ENCODE measurements around the gene CARMIL1.

The CARMIL1 gene

GRCh38 chr6:25404693-25405169 lies 125.6 kb downstream of the CARMIL1 start:
- DNase-seq (ENCODE audit: low read depth in 2 of 2): no peak

GRCh38 chr6:25405442-25405841 lies 126.3 kb downstream of the CARMIL1 start:
- DNase-seq (ENCODE audit: low read depth in 2 of 2): no peak

- DNase-seq (ENCODE audit: low read depth in 2 of 2): no peak
Measured at GRCh38 chr6:25407431-25407830, 128.3 kb downstream of the CARMIL1 start.

- no peak for DNase-seq (ENCODE audit: low read depth in 2 of 2)
Measured at GRCh38 chr6:25410102-25410501, 130.9 kb downstream of the CARMIL1 start.

- no peak for DNase-seq (ENCODE audit: low read depth in 2 of 2)
Measured at GRCh38 chr6:25411316-25411950, 132.3 kb downstream of the CARMIL1 start.

GRCh38 chr6:25413207-25413905 lies 134.2 kb downstream of the CARMIL1 start:
- no peak for DNase-seq (ENCODE audit: low read depth in 2 of 2)

- no peak for DNase-seq (ENCODE audit: low read depth in 2 of 2)
Measured at GRCh38 chr6:25414168-25414567, 135.0 kb downstream of the CARMIL1 start.

- DNase-seq (ENCODE audit: low read depth in 2 of 2): no peak
Measured at GRCh38 chr6:25414755-25415154, 135.6 kb downstream of the CARMIL1 start.

GRCh38 chr6:25415274-25415673 lies 136.1 kb downstream of the CARMIL1 start:
- no peak for DNase-seq (ENCODE audit: low read depth in 2 of 2)

- no peak for DNase-seq (ENCODE audit: low read depth in 2 of 2)
Measured at GRCh38 chr6:25415701-25416100, 136.5 kb downstream of the CARMIL1 start.

- no peak for DNase-seq (ENCODE audit: low read depth in 2 of 2)
Measured at GRCh38 chr6:25417046-25417605, 138.0 kb downstream of the CARMIL1 start.

- no peak for DNase-seq (ENCODE audit: low read depth in 2 of 2)
Measured at GRCh38 chr6:25418454-25419052, 139.4 kb downstream of the CARMIL1 start.

GRCh38 chr6:25419879-25420278 lies 140.7 kb downstream of the CARMIL1 start:
- no peak for DNase-seq (ENCODE audit: low read depth in 2 of 2)

- no peak for DNase-seq (ENCODE audit: low read depth in 2 of 2)
Measured at GRCh38 chr6:25423358-25423757, 144.2 kb downstream of the CARMIL1 start.

- no peak for DNase-seq (ENCODE audit: low read depth in 2 of 2)
Measured at GRCh38 chr6:25424303-25424702, 145.1 kb downstream of the CARMIL1 start.

- no peak for DNase-seq (ENCODE audit: low read depth in 2 of 2)
Measured at GRCh38 chr6:25427549-25427948, 148.4 kb downstream of the CARMIL1 start.

- no peak for DNase-seq (ENCODE audit: low read depth in 2 of 2)
Measured at GRCh38 chr6:25428758-25429317, 149.7 kb downstream of the CARMIL1 start.

GRCh38 chr6:25431306-25431974 lies 152.3 kb downstream of the CARMIL1 start:
- no peak for DNase-seq (ENCODE audit: low read depth in 2 of 2)

GRCh38 chr6:25431975-25432307 lies 152.8 kb downstream of the CARMIL1 start:
- no peak for DNase-seq (ENCODE audit: low read depth in 2 of 2)

GRCh38 chr6:25434921-25435320 lies 155.7 kb downstream of the CARMIL1 start:
- DNase-seq (ENCODE audit: low read depth in 2 of 2): no peak

- DNase-seq (ENCODE audit: low read depth in 2 of 2): no peak
Measured at GRCh38 chr6:25435416-25435985, 156.3 kb downstream of the CARMIL1 start.

- no peak for DNase-seq (ENCODE audit: low read depth in 2 of 2)
Measured at GRCh38 chr6:25436760-25437159, 157.6 kb downstream of the CARMIL1 start.
